ENCODE measurements around the gene PLCH1. TPM values are rescaled to one million over a fixed set of nuclear protein-coding genes. Genes with fewer than 3 reads are reported as not detected.

Gene PLCH1
- total and polyA plus RNA-seq, 2 of the 13 experiments (the other 11 are each of a cell fraction or from before 2014, with no cell fraction given) = 2.0 to 3.0 TPM

- Histone ChIP-seq H3K27me3 (ENCODE audit: control insufficient read depth in 1 of 2, insufficient read depth in 2 of 2, low read length in 2 of 2) (no peaks in the 10 kb centered on the region), H2AFZ (ENCODE audit: low read length) (no peak overlapping the region), H3K79me2 (ENCODE audit: insufficient read depth, low read length) (no peaks in the 10 kb centered on the region), H3K9me3 (ENCODE audit: low read length) (no peaks in the 10 kb centered on the region), H4K20me1 (ENCODE audit: insufficient read depth, low read length) (no peaks in the 10 kb centered on the region), H3K4me2 (ENCODE audit: low read depth, low read length) (no peak overlapping the region), H3K27ac (ENCODE audit: extremely low read length, insufficient read depth, low read length) (no peak overlapping the region), H3K4me3 (replicated peaks in 1 of 3; ENCODE audit: insufficient read depth in 1 of 3, low read depth in 2 of 3, low read length in 3 of 3) (no peak overlapping the region), H3K36me3 (replicated peaks in 1 of 2; ENCODE audit: control insufficient read depth in 1 of 2, insufficient read depth in 2 of 2, low read length in 2 of 2) (no peaks in the 10 kb centered on the region), H3K4me1 (ENCODE audit: insufficient read depth, low read length) (no peaks in the 10 kb centered on the region), H3K9ac (ENCODE audit: insufficient read depth, low read depth, low read length) (no peak overlapping the region)
- ATAC-seq (no peak; the same call in 2 of the 3 replicates), DNase-seq (ENCODE audit: low spot score) (no peak), FAIRE-seq (no peak)
- ChIA-PET CTCF (ENCODE audit: low intra/inter-chr PET ratio, low total read pairs) (no interaction called here), POLR2A (no interaction called here)
- no peak for TF ChIP-seq ZNF30 (CRISPR knock-in tag; IDR thresholded peaks at IDR 0.05)
- TF ChIP-seq CEBPB (IDR thresholded peaks at IDR 0.05; ENCODE audit: borderline replicate concordance, low read depth, low read length) = peak; percentile 43
- intact Hi-C loops (cut with micrococcal nuclease; ENCODE audit: unreplicated experiment) (no loop called here), in situ Hi-C loops (cut with HindIII; ENCODE audit: extremely low pct_ligation_motif_present, low pct_unique_long_range_greater_than_20kb) (no loop called here)
- 98% methylated on average over 3 of the region's 3 CpGs for WGBS (ENCODE audit: low lambda C conversion rate)
- BruUV-seq (replicated peaks) = no TSS peak
Measured at GRCh38 chr3:155634121-155634719, 110.7 kb downstream of the PLCH1 start.

GRCh38 chr3:155631323-155632019 is 113.4 kb downstream of the PLCH1 start:
- H3K4me3 ChIP-seq (replicated peaks in 1 of 3; ENCODE audit: insufficient read depth in 1 of 3, low read depth in 2 of 3, low read length in 3 of 3) = no peak overlapping the region
- FAIRE-seq = no peak
- H3K27me3 ChIP-seq (ENCODE audit: control insufficient read depth in 1 of 2, insufficient read depth in 2 of 2, low read length in 2 of 2) = no peaks in the 10 kb centered on the region
- H3K4me1 ChIP-seq (ENCODE audit: insufficient read depth, low read length) = no peaks in the 10 kb centered on the region
- H2AFZ ChIP-seq (ENCODE audit: low read length) = no peak overlapping the region
- in situ Hi-C loops (cut with HindIII; ENCODE audit: extremely low pct_ligation_motif_present, low pct_unique_long_range_greater_than_20kb) = no loop called here
- no peaks in the 10 kb centered on the region for H3K36me3 ChIP-seq (replicated peaks in 1 of 2; ENCODE audit: control insufficient read depth in 1 of 2, insufficient read depth in 2 of 2, low read length in 2 of 2)
- TF ChIP-seq CEBPB (IDR thresholded peaks at IDR 0.05; ENCODE audit: borderline replicate concordance, low read depth, low read length) (peak; percentile 86), ZNF331 (CRISPR knock-in tag; IDR thresholded peaks at IDR 0.05) (no peak), ZNF660 (CRISPR knock-in tag; IDR thresholded peaks at IDR 0.05; ENCODE audit: borderline replicate concordance, low read depth) (no peak)
- no TSS peak for BruUV-seq (replicated peaks)
- no peaks in the 10 kb centered on the region for H3K9me3 ChIP-seq (ENCODE audit: low read length)
- H3K9ac ChIP-seq (ENCODE audit: insufficient read depth, low read depth, low read length) = no peak overlapping the region
- no peaks in the 10 kb centered on the region for H3K79me2 ChIP-seq (ENCODE audit: insufficient read depth, low read length)
- no peak for ATAC-seq
- no peak for DNase-seq (ENCODE audit: low spot score)
- H3K4me2 ChIP-seq (ENCODE audit: low read depth, low read length) = no peak overlapping the region
- no peaks in the 10 kb centered on the region for H4K20me1 ChIP-seq (ENCODE audit: insufficient read depth, low read length)
- ChIA-PET CTCF (ENCODE audit: low intra/inter-chr PET ratio, low total read pairs) (no interaction called here), POLR2A (no interaction called here)
- 77% methylated on average over 7 of the region's 7 CpGs for WGBS (ENCODE audit: low lambda C conversion rate)
- no peak overlapping the region for H3K27ac ChIP-seq (ENCODE audit: extremely low read length, insufficient read depth, low read length)
- intact Hi-C loops (cut with micrococcal nuclease; ENCODE audit: unreplicated experiment) = no loop called here

All from HepG2 (cell line).